ENCODE data around the gene MSI2. TPM values are rescaled to one million over a fixed set of nuclear protein-coding genes. Genes with fewer than 3 reads are reported as not detected.
A peak's percentile ranks its signal among the peaks of the same experiment; 100 is the strongest.

MSI2 gene
- total RNA-seq, 2 experiments from 2014 or later = 117 to 120 TPM

- Mint-ChIP-seq H3K9me3 (ENCODE audit: low read depth) (no peaks in the 10 kb centered on the region), H3K27ac (no peak overlapping the region), H3K36me3 (peaks cover 45% of the 10 kb centered on the region), H3K4me3 (no peak overlapping the region), H3K27me3 (no peaks in the 10 kb centered on the region), H3K4me1 (peaks cover 81% of the 10 kb centered on the region)
- DNase-seq (no peak), ATAC-seq (no peak)
- CTCF ChIA-PET = interaction anchor here (0.9 to 3.3 kb wide), 2 partner anchors 12 to 36 kb away, joined by 3 to 19 read pairs; no protein-coding TSS in a partner anchor
Measured at GRCh38 chr17:57279432-57279831, 23.1 kb downstream of the MSI2 start.

GRCh38 chr17:57281887-57282286 lies 25.6 kb downstream of the MSI2 start:
- CTCF ChIA-PET = interaction anchor here (0.8 to 3.3 kb wide), 4 partner anchors 9 to 75 kb away, joined by 4 to 19 read pairs (median 4); no protein-coding TSS in a partner anchor

GRCh38 chr17:57282296-57282695 lies 26.0 kb downstream of the MSI2 start:
- ATAC-seq (no peak), DNase-seq (no peak)
- Mint-ChIP-seq H3K36me3 (peaks cover 30% of the 10 kb centered on the region), H3K9me3 (ENCODE audit: low read depth) (no peaks in the 10 kb centered on the region), H3K27ac (peak overlapping the region; percentile 72), H3K4me3 (peak overlapping the region; percentile 6), H3K4me1 (peaks cover 86% of the 10 kb centered on the region), H3K27me3 (no peaks in the 10 kb centered on the region)
- CTCF ChIA-PET = interaction anchor here (0.8 to 3.3 kb wide), 4 partner anchors 10 to 75 kb away, joined by 4 to 19 read pairs (median 4); no protein-coding TSS in a partner anchor

More at GRCh38 chr17:57281887-57282286, 25.6 kb downstream of the MSI2 start:
- Mint-ChIP-seq H3K4me1 (peaks cover 85% of the 10 kb centered on the region), H3K4me3 (peak overlapping the region; percentile 6), H3K27ac (peak overlapping the region; percentile 72), H3K36me3 (peaks cover 32% of the 10 kb centered on the region), H3K27me3 (no peaks in the 10 kb centered on the region), H3K9me3 (ENCODE audit: low read depth) (no peaks in the 10 kb centered on the region)
- peak; percentile 49 for DNase-seq
- ATAC-seq = peak; percentile 47

GRCh38 chr17:57283203-57283971 lies 27.1 kb downstream of the MSI2 start:
- H3K27ac Mint-ChIP-seq = peak overlapping the region; percentile 74
- no peak overlapping the region for H3K4me3 Mint-ChIP-seq
- DNase-seq = no peak
- no peak for ATAC-seq
- no peaks in the 10 kb centered on the region for H3K9me3 Mint-ChIP-seq (ENCODE audit: low read depth)
- H3K27me3 Mint-ChIP-seq = no peaks in the 10 kb centered on the region
- CTCF ChIA-PET = interaction anchor here (1.9 kb wide), 1 partner anchor 40 kb away, joined by 7 read pairs; no protein-coding TSS in a partner anchor
- H3K36me3 Mint-ChIP-seq = peaks cover 23% of the 10 kb centered on the region
- peaks cover 78% of the 10 kb centered on the region for H3K4me1 Mint-ChIP-seq

GRCh38 chr17:57284583-57284982 lies 28.3 kb downstream of the MSI2 start:
- ATAC-seq = peak; percentile 60

GRCh38 chr17:57284984-57285646 lies 28.8 kb downstream of the MSI2 start:
- Mint-ChIP-seq H3K9me3 (ENCODE audit: low read depth) (no peaks in the 10 kb centered on the region), H3K27ac (peak overlapping the region; percentile 83), H3K4me3 (peak overlapping the region; percentile 61), H3K27me3 (no peaks in the 10 kb centered on the region), H3K36me3 (peaks cover 15% of the 10 kb centered on the region), H3K4me1 (peaks cover 65% of the 10 kb centered on the region)
- CTCF ChIA-PET = interaction anchor here (1.0 to 1.9 kb wide), 7 partner anchors 12 to 171 kb away, joined by 3 to 8 read pairs (median 6); no protein-coding TSS in a partner anchor
- DNase-seq = peak; percentile 78
- peak; percentile 67 for ATAC-seq

More at GRCh38 chr17:57284583-57284982, 28.3 kb downstream of the MSI2 start:
- Mint-ChIP-seq H3K9me3 (ENCODE audit: low read depth) (no peaks in the 10 kb centered on the region), H3K4me3 (peak overlapping the region; percentile 61), H3K4me1 (peaks cover 69% of the 10 kb centered on the region), H3K36me3 (peaks cover 17% of the 10 kb centered on the region), H3K27ac (peak overlapping the region; percentile 83), H3K27me3 (no peaks in the 10 kb centered on the region)
- peak; percentile 63 for DNase-seq
- CTCF ChIA-PET = interaction anchor here (1.0 to 1.9 kb wide), 7 partner anchors 12 to 170 kb away, joined by 3 to 8 read pairs (median 6); no protein-coding TSS in a partner anchor

- H3K9me3 Mint-ChIP-seq (ENCODE audit: low read depth) = no peaks in the 10 kb centered on the region
- ATAC-seq (no peak), DNase-seq (no peak)
- CTCF ChIA-PET = interaction anchor here (1.0 to 1.9 kb wide), 5 partner anchors 20 to 171 kb away, joined by 3 to 7 read pairs (median 4); no protein-coding TSS in a partner anchor
- peak overlapping the region; percentile 83 for H3K27ac Mint-ChIP-seq
- peaks cover 62% of the 10 kb centered on the region for H3K4me1 Mint-ChIP-seq
- peak overlapping the region; percentile 61 for H3K4me3 Mint-ChIP-seq
- H3K36me3 Mint-ChIP-seq = peaks cover 12% of the 10 kb centered on the region
- no peaks in the 10 kb centered on the region for H3K27me3 Mint-ChIP-seq
Measured at GRCh38 chr17:57285701-57286100, 29.4 kb downstream of the MSI2 start.

GRCh38 chr17:57286399-57287105 lies 30.2 kb downstream of the MSI2 start:
- Mint-ChIP-seq H3K27ac (peak overlapping the region; percentile 83), H3K4me3 (no peak overlapping the region), H3K9me3 (ENCODE audit: low read depth) (no peaks in the 10 kb centered on the region), H3K36me3 (peaks cover 11% of the 10 kb centered on the region), H3K4me1 (peaks cover 54% of the 10 kb centered on the region), H3K27me3 (no peaks in the 10 kb centered on the region)
- CTCF ChIA-PET = interaction anchor here (1.9 kb wide), 1 partner anchor 42 kb away, joined by 6 read pairs; no protein-coding TSS in a partner anchor
- ATAC-seq (no peak), DNase-seq (no peak)

- no peak overlapping the region for H3K4me3 Mint-ChIP-seq
- ATAC-seq (no peak), DNase-seq (no peak)
- H3K36me3 Mint-ChIP-seq = peaks cover 10% of the 10 kb centered on the region
- peaks cover 40% of the 10 kb centered on the region for H3K4me1 Mint-ChIP-seq
- no peaks in the 10 kb centered on the region for H3K27me3 Mint-ChIP-seq
- H3K27ac Mint-ChIP-seq = no peak overlapping the region
- CTCF ChIA-PET = no interaction called here
- no peaks in the 10 kb centered on the region for H3K9me3 Mint-ChIP-seq (ENCODE audit: low read depth)
Measured at GRCh38 chr17:57288040-57288772, 31.9 kb downstream of the MSI2 start.

GRCh38 chr17:57288773-57289121 lies 32.4 kb downstream of the MSI2 start:
- CTCF ChIA-PET = interaction anchor here (1.2 kb wide), 1 partner anchor 46 kb away, joined by 3 read pairs; no protein-coding TSS in a partner anchor
- H3K4me3 Mint-ChIP-seq = no peak overlapping the region
- peaks cover 35% of the 10 kb centered on the region for H3K4me1 Mint-ChIP-seq
- H3K27me3 Mint-ChIP-seq = no peaks in the 10 kb centered on the region
- DNase-seq (no peak), ATAC-seq (no peak)
- H3K9me3 Mint-ChIP-seq (ENCODE audit: low read depth) = no peaks in the 10 kb centered on the region
- peaks cover 6% of the 10 kb centered on the region for H3K36me3 Mint-ChIP-seq
- no peak overlapping the region for H3K27ac Mint-ChIP-seq

- no peaks in the 10 kb centered on the region for H3K9me3 Mint-ChIP-seq (ENCODE audit: low read depth)
Measured at GRCh38 chr17:57289130-57289529, 32.8 kb downstream of the MSI2 start.

GRCh38 chr17:57289613-57290012 lies 33.3 kb downstream of the MSI2 start:
- DNase-seq = no peak
- no peak overlapping the region for H3K27ac Mint-ChIP-seq
- peaks cover 8% of the 10 kb centered on the region for H3K36me3 Mint-ChIP-seq
- no peaks in the 10 kb centered on the region for H3K27me3 Mint-ChIP-seq
- no peak for ATAC-seq
- peaks cover 31% of the 10 kb centered on the region for H3K4me1 Mint-ChIP-seq
- H3K9me3 Mint-ChIP-seq (ENCODE audit: low read depth) = no peaks in the 10 kb centered on the region
- H3K4me3 Mint-ChIP-seq = no peak overlapping the region
- CTCF ChIA-PET = interaction anchor here (1.2 kb wide), 1 partner anchor 47 kb away, joined by 3 read pairs; no protein-coding TSS in a partner anchor

More at GRCh38 chr17:57289130-57289529, 32.8 kb downstream of the MSI2 start:
- DNase-seq (no peak), ATAC-seq (no peak)
- no peak overlapping the region for H3K4me3 Mint-ChIP-seq
- CTCF ChIA-PET = interaction anchor here (1.2 kb wide), 1 partner anchor 46 kb away, joined by 3 read pairs; no protein-coding TSS in a partner anchor
- H3K27me3 Mint-ChIP-seq = no peaks in the 10 kb centered on the region
- H3K27ac Mint-ChIP-seq = no peak overlapping the region
- peaks cover 8% of the 10 kb centered on the region for H3K36me3 Mint-ChIP-seq
- peaks cover 32% of the 10 kb centered on the region for H3K4me1 Mint-ChIP-seq

Data from activated CD8-positive, alpha-beta memory T cell treated with anti-CD3 and anti-CD28 coated beads, Interleukin-2, amount 10 ng/mL, durations not matched to agents 7 days and 5 days (primary cell).